Hematopoietic multipotent progenitor cell treated with erythropoietin and hydrocortisone succinate and interleukin-3 and kit ligand, for 6 days (in vitro differentiated cells): ENCODE data around the gene HTR7.
"Not testable (repeated sequence)": the region's sequence is repeated elsewhere in the genome, so short reads cannot be mapped to it uniquely, and the experiment has no call there.

Experiments
- DNase-seq: peaks from one replicate; pipeline ENCODE4 v3.0.0-alpha.2; 2015

Gene HTR7

GRCh38 chr10:90856964-90857634 is 740 bp downstream of the HTR7 start:
- DNase-seq: no peak

GRCh38 chr10:90856261-90856660 is 1.6 kb downstream of the HTR7 start:
- DNase-seq: no peak

DNA sequence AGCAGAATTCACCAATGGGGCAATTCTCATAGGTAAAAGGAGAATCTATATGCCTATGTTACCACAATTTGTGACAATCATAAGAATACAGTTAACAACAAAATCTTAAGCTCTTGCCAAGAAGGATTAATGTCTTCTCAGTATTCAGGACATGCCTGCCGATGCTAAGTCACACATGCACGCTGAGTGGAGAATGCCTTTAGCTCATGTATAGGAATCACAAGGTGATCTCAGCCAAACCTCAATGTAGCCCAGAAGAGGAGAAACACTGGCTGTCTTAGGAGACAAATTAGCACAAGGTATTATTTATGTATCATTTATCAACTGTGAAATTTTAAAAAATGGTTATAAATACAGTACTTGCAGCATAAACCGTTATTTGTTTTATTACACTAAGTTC is 2.7 kb downstream of the HTR7 start:
- no peak for DNase-seq

GRCh38 chr10:90849956-90850749 is 7.7 kb downstream of the HTR7 start:
- DNase-seq: no peak

DNA sequence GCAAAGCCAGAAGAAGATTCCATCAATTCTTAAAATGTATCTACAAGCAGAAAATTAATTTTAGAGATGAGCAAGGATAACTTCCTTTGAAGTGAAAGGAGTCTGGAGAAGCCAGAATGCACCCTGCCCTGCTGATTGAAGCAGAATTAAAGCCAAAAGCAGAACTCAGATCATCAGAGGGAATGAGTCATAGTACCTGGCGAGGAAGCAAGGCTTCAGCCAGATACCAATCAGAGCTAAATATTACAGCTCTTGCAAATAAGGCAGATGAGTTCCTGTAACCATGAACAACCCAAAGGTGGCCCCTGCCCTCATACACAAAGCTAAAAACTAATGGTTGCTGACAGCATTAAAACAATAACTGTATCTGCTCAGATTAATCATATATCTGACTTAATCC is 10.4 kb downstream of the HTR7 start:
- DNase-seq: no peak

GRCh38 chr10:90846746-90847145 is 11.1 kb downstream of the HTR7 start:
- DNase-seq: no peak

GRCh38 chr10:90845726-90846125 is 12.1 kb downstream of the HTR7 start:
- no peak for DNase-seq

- DNase-seq: no peak
Measured at GRCh38 chr10:90842725-90843124, 15.1 kb downstream of the HTR7 start.

DNA sequence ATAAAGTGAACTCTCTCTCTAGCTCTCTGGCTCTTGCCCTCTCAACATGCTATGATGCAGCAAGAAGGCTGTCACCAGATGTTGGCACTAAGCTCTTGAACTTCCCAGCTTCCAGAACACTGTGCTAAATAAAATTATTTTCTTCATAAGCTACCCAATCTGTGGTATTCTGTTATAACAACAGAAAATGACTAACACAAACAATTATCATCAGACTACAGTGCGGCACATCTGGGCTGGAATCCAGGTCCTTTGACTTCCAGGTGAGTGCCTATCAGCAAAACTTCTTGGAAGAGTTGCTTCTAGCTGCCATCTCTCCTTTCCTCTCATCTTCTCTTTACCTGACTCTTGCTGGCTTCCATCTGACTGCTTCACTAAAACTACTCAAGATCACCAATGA is 20.4 kb downstream of the HTR7 start:
- DNase-seq: no peak

DNA sequence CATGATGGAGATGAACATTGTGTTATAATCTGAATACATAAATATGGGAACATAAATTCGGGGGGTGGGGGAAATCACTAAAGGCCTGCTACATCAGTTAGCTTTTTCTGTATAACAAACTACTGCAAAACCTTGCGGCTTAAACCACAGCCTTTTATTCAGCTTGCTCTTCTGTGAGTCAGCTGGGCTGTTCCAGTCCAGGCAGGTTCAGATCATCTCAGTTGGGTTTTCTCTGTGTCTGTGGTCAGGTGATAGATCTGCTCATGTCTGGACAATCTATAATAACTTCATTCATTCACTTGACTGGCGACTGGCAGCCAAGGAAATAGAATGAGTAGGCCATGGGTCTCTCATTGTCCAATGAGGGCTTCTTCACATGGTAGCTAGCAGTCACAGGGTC is 23.5 kb downstream of the HTR7 start:
- no peak for DNase-seq

GRCh38 chr10:90832111-90832510 is 25.7 kb downstream of the HTR7 start:
- DNase-seq: no peak

DNA sequence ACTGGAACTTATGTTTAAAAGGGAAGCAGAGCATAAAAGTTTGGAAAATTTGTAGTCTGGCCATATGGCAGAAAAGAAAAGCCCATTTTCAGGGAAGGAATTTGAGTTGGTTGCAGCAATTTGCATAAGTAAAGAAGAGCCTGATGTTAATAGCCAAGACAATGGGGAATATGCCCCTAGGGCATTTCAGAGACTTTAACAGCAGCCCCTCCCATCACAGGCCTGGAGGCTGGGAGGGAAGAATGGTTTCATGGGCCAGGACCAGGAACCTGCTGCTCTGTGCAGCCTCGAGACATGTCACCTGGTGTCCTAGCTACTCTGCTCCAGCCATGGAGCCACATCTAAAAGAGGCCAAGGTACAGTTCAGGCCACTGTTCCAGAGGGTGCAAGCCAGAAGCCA is 35.3 kb downstream of the HTR7 start:
- DNase-seq: no peak

DNA sequence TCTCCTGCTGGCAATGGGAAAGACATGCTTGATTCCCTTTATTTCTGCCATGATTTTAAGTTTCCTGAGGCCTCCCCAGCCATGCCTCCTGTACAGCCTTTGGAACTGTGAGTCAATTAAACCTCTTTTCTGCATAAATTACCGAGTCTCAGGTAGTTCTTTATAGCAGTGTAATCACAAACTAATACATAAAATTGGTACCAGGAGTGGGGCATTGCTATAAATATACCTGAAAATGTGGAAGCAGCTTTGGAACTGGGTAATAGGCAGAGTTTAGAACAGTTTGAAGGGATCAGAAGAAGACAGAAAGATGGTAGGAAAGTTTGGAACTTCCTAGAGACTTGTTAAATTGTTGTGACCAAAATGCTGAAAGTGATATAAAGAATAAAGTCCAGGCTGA is 36.0 kb downstream of the HTR7 start:
- DNase-seq: not testable (repeated sequence)

- no peak for DNase-seq
Measured at GRCh38 chr10:90819911-90820310, 37.9 kb downstream of the HTR7 start.

GRCh38 chr10:90818736-90819135 is 39.1 kb downstream of the HTR7 start:
- no peak for DNase-seq

DNA sequence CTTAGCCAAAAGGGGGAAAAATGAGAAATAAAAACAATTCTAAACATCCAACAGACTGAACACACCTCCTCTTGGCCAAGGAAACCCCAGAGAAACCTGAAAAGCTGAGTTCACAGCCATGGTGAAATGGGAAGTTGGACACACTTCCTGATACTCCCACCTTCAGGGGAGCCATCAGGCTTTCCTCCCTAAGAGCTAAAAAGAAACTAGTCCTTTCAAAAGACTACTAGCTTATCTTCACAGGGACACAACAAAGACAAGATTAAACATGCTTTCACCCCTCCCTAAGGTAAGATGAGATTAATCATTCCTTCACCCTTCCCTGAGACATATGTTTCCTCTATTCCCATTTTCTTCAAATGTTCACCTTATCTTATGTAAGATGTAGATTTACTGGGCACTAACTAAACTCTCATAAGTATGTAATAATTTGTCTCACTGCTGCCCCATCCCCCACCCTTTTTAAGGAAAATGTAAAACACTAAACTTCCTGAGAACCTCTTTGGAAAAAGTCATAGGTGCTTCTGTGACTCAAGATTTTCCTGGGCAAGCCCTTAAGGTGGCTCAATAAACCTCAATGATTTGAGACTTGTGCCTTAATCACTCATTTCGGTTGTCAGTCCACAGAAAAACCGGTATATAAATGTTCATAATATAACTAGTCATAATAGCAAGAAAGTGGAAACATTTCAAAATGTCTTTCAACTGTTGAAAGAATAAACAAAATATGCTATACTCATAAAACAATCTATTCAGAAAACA is 40.5 kb downstream of the HTR7 start:
- DNase-seq: no peak

DNA sequence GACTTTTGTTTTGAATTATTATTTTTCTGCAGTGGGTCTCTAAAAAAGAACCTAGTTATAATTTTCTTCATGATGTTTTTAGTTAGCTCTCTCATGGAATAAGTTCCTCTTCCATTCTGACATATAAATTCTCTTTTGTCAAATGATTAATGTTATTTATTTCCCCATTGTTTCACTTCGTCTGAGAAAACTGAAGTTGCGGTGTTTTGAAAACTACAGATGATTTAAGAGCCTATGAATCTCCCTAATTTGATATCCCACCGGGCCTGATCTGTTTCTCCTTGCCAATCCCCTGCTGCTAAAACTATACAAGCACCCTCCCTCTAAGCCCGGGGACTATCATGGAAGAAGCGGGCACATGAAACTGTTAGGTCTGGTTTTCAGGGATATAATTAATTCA is 41.4 kb downstream of the HTR7 start:
- DNase-seq: no peak

DNA sequence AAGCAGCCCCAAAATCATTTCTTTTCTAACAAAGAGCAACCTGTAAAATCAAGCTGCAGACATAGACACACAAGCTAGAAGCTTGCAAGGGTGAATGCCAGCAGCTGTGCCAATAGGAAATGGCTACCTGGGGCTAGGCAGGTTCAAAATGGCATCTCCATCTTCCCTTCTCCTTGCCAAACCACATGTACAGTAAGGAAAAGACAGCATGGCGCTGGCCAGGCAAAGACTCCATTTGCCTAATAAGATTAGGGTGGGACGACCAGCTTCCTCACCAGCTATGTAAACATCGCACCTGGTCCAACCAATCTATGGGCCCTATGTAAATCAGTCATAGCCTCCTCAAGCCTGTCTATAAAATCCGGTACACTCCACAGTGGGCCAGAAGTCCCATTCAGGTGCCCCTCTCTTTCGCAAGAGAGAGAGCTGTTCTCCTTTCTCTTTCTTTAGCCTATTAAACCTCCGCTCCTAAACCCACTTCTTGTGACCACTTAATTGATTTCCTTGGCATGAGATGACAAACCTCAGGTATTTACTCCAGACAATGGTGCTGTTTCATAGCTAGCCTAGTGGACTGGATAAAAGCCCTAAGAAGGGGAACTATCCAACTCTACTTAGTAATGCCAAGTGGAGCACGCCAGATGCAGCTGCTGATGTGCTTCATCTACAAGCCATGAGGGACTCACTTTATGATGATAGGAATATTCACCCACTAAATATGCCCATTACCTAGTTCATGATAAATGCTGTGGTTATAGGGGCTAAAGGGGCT is 44.1 kb downstream of the HTR7 start:
- DNase-seq: no peak

GRCh38 chr10:90807106-90807505 is 50.7 kb downstream of the HTR7 start:
- not testable (repeated sequence) for DNase-seq

- no peak for DNase-seq
Measured at GRCh38 chr10:90806677-90807076, 51.2 kb downstream of the HTR7 start.

DNA sequence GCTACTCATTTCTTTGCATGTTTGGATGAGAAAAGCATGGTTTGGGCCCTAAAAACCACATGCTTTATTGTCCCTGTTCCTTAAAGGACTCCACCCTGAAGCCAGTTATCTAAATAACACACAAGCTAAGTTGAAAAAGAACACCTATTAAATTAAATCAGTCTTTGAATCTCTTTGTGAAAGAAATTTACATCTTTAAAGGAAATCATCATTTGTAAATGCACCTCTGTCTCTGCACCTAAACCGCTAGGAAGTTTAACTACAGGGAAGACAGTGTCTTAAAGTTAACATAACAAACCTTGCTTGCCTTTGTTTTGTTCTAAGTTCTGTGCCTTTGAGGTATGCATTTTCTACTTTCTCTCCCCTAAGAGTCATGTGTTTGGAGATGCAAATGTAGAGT is 52.6 kb downstream of the HTR7 start:
- no peak for DNase-seq

DNA sequence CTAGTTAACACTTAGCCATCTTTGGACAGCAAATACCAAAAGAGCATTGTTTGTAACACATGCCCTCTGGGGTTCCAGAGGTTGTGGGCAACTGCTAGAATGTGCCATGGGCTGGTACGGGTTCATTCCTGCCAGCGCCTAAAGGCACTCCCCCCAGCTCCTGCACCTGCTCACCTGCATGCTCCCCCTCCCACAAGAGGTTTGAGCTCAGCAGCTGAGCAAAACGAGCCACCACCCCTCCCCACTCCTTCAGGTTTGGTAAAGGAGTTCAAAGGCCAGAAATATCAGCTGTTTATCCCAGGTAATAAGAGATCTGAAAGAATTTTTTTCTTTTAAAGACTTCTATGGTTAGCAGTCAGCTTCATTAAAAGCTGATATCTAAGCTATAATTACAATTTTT is 53.5 kb downstream of the HTR7 start:
- DNase-seq: no peak

- no peak for DNase-seq
Measured at GRCh38 chr10:90801608-90802007, 56.2 kb downstream of the HTR7 start.
